ENCODE results near the gene TFE3.
A peak's percentile ranks its signal among the peaks of the same experiment; 100 is the strongest.

The TFE3 gene

GRCh38 chrX:49059681-49060085, 16.5 kb upstream of the TFE3 start:
- H3K4me1 ChIP-seq (ENCODE audit: control insufficient read depth in 1 of 2, insufficient read depth in 1 of 2, low read depth in 1 of 2, low read length in 1 of 2): no peaks in the 10 kb centered on the region
- no peaks in the 10 kb centered on the region for H3K9me3 ChIP-seq
- TF ChIP-seq CTCF (IDR thresholded peaks at IDR 0.05): no peak
- H3K4me3 ChIP-seq (ENCODE audit: low read depth in 1 of 2, low read length in 1 of 2): no peak overlapping the region
- no peaks in the 10 kb centered on the region for H3K27me3 ChIP-seq
- H3K27ac ChIP-seq: no peak overlapping the region
- no peaks in the 10 kb centered on the region for H3K36me3 ChIP-seq

- H3K4me3 ChIP-seq (ENCODE audit: low read depth in 1 of 2, low read length in 1 of 2): no peak overlapping the region
- no peak for TF ChIP-seq CTCF (IDR thresholded peaks at IDR 0.05)
- no peaks in the 10 kb centered on the region for H3K36me3 ChIP-seq
- no peaks in the 10 kb centered on the region for H3K27me3 ChIP-seq
- no peaks in the 10 kb centered on the region for H3K4me1 ChIP-seq (ENCODE audit: control insufficient read depth in 1 of 2, insufficient read depth in 1 of 2, low read depth in 1 of 2, low read length in 1 of 2)
- no peak overlapping the region for H3K27ac ChIP-seq
- H3K9me3 ChIP-seq: no peaks in the 10 kb centered on the region
Measured at GRCh38 chrX:49059201-49059600, 16.0 kb upstream of the TFE3 start.

- H3K4me1 ChIP-seq (ENCODE audit: control insufficient read depth in 1 of 2, insufficient read depth in 1 of 2, low read depth in 1 of 2, low read length in 1 of 2): no peaks in the 10 kb centered on the region
- TF ChIP-seq CTCF (IDR thresholded peaks at IDR 0.05): no peak
- H3K4me3 ChIP-seq (ENCODE audit: low read depth in 1 of 2, low read length in 1 of 2): no peak within 1 kb of the TSS
- H3K27me3 ChIP-seq: no peaks in the 10 kb centered on the region
- H3K27ac ChIP-seq: no peak within 1 kb of the TSS
- no peaks in the 10 kb centered on the region for H3K9me3 ChIP-seq
- no peaks in the 10 kb centered on the region for H3K36me3 ChIP-seq
Measured at GRCh38 chrX:49058794-49059193, 15.6 kb upstream of the TFE3 start, which contains the start of gene CCDC120. TSS of gene CCDC120 (plus strand) at chrX:49058999. CDS start at chrX:49062042, 3,043 bp downstream.

- Histone ChIP-seq H3K27me3 (no peaks in the 10 kb centered on the region), H3K27ac (peak overlapping the region; percentile 89), H3K4me3 (ENCODE audit: low read depth in 1 of 2, low read length in 1 of 2) (peak overlapping the region; percentile 55 to 66), H3K36me3 (no peaks in the 10 kb centered on the region), H3K4me1 (ENCODE audit: control insufficient read depth in 1 of 2, insufficient read depth in 1 of 2, low read depth in 1 of 2, low read length in 1 of 2) (no peaks in the 10 kb centered on the region), H3K9me3 (no peaks in the 10 kb centered on the region)
- TF ChIP-seq CTCF (IDR thresholded peaks at IDR 0.05): no peak
Measured at GRCh38 chrX:49054073-49054762, 11.1 kb upstream of the TFE3 start.

GRCh38 chrX:49053223-49054072, 10.3 kb upstream of the TFE3 start:
- Histone ChIP-seq H3K27ac (peak overlapping the region; percentile 89), H3K4me1 (ENCODE audit: control insufficient read depth in 1 of 2, insufficient read depth in 1 of 2, low read depth in 1 of 2, low read length in 1 of 2) (no peaks in the 10 kb centered on the region), H3K27me3 (no peaks in the 10 kb centered on the region)

More at GRCh38 chrX:49053223-49054072, 10.3 kb upstream of the TFE3 start:
- TF ChIP-seq CTCF (IDR thresholded peaks at IDR 0.05): no peak
- Histone ChIP-seq H3K4me3 (ENCODE audit: low read depth in 1 of 2, low read length in 1 of 2) (peak overlapping the region; percentile 55 to 66), H3K36me3 (no peaks in the 10 kb centered on the region), H3K9me3 (no peaks in the 10 kb centered on the region)
